ENCODE data around the gene IZUMO1.
"Not testable (repeated sequence)": the region's sequence is repeated elsewhere in the genome, so short reads cannot be mapped to it uniquely, and the experiment has no call there.

DNA sequence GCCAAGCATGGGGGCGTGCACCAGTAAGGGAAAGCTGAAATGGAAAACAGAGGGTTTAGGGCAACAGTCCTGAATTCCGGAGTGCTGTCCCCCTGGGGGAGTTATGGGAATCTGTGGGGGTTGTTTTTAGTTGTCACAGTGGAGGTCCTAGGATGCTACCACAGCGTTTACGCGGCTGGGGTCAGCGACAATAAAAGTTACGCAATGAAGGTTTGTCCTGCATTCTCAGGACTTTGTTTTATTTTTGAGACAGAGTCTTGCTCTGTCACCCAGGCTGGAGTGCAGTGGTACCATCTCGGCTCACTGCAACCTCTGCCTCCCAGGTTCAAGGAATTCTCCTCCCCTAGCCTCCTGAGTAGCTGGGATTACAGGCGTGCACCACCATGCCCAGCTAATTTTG is 53.1 kb downstream of the IZUMO1 start:
- TF ChIP-seq, protein P1, sequence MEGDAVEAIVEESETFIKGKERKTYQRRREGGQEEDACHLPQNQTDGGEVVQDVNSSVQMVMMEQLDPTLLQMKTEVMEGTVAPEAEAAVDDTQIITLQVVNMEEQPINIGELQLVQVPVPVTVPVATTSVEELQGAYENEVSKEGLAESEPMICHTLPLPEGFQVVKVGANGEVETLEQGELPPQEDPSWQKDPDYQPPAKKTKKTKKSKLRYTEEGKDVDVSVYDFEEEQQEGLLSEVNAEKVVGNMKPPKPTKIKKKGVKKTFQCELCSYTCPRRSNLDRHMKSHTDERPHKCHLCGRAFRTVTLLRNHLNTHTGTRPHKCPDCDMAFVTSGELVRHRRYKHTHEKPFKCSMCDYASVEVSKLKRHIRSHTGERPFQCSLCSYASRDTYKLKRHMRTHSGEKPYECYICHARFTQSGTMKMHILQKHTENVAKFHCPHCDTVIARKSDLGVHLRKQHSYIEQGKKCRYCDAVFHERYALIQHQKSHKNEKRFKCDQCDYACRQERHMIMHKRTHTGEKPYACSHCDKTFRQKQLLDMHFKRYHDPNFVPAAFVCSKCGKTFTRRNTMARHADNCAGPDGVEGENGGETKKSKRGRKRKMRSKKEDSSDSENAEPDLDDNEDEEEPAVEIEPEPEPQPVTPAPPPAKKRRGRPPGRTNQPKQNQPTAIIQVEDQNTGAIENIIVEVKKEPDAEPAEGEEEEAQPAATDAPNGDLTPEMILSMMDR (IDR thresholded peaks at IDR 0.05; ENCODE audit: insufficient read depth, low read depth, low read length): not testable (repeated sequence)
- not testable (repeated sequence) for TF ChIP-seq EZH2 (IDR thresholded peaks at IDR 0.05; ENCODE audit: insufficient read depth, low read length)

All from astrocyte (in vitro differentiated cells and primary cell).